Measurements from ENCODE around the gene FAM171A1.

DNA sequence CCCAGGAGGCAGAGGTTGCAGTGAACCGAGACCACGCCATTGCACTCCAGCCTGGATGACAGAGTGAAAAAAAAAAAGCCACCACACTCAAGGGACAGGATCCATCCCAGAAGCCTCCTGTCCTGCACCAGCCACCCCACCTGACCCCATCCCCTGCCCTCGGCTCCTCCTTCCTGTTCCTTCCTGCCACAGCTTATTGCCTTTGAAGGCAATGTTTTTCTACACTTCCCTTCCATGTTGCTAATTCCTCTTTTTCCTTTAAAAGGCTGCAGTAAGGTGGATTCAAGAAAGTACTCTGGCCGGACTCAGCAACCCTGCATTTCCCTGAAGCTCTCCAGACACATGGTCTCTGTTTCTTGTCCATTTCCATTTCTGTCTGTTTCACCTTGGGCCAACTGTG, 80.9 kb downstream of the FAM171A1 start:
- no peak for TF ChIP-seq GATA3 (IDR thresholded peaks at IDR 0.05; ENCODE audit: low read depth, low read length)
- TF ChIP-seq GATA2 (IDR thresholded peaks at IDR 0.05; ENCODE audit: low read depth, low read length), result no peak
